HepG2 (cell line): ENCODE measurements around the gene MYO18A. TPM values are rescaled to one million over a fixed set of nuclear protein-coding genes. Genes with fewer than 3 reads are reported as not detected.

Experiments used
- AGO1 ChIP-seq: fragments of 200-400 bp; formaldehyde crosslinking; IDR thresholded peaks from 2 replicates; pipeline ENCODE4 v1.6.1; 2017; ENCODE audit warnings: mild to moderate bottlenecking, low read depth, low read length, moderate library complexity; ENCODE audit not compliant: poor library complexity, severe bottlenecking
- GPBP1L1 ChIP-seq: sonication (generic); formaldehyde crosslinking; IDR thresholded peaks from 2 replicates; pipeline ENCODE4 v1.5.0; 2020; ENCODE audit warnings: mild to moderate bottlenecking, missing genetic modification reagents
- HDAC1 ChIP-seq: sonication (generic); formaldehyde crosslinking; IDR thresholded peaks from 2 replicates; pipeline ENCODE4 v1.5.1; 2020; ENCODE audit warnings: mild to moderate bottlenecking, missing genetic modification reagents
- MAFG ChIP-seq: sonication (generic); formaldehyde crosslinking; IDR thresholded peaks from 2 replicates; pipeline ENCODE4 v1.5.1; 2020; ENCODE audit warnings: mild to moderate bottlenecking, missing genetic modification reagents
- NR3C1 ChIP-seq: sonication (generic); formaldehyde crosslinking; IDR thresholded peaks from 2 replicates; pipeline ENCODE4 v1.4.0; 2020; ENCODE audit warnings: missing genetic modification reagents
- PHF20 ChIP-seq: sonication (generic); formaldehyde crosslinking; IDR thresholded peaks from 2 replicates; pipeline ENCODE4 v1.5.0; 2020; ENCODE audit warnings: mild to moderate bottlenecking, missing genetic modification reagents
- RFX3 ChIP-seq: IDR thresholded peaks from 2 replicates; pipeline ENCODE4 v1.6.1; 2016; ENCODE audit warnings: missing biosample characterization, missing genetic modification reagents
- SMC3 ChIP-seq: IDR thresholded peaks from 2 replicates; pipeline ENCODE4 v1.6.1; 2011; ENCODE audit warnings: low read length, improper control_type of control experiment
- TEAD2 ChIP-seq: sonication (generic); formaldehyde crosslinking; IDR thresholded peaks from 2 replicates; pipeline ENCODE4 v1.9.0; 2021; ENCODE audit warnings: missing genetic modification reagents
- TRIM22 ChIP-seq: fragments of 450-650 bp; IDR thresholded peaks from 2 replicates; pipeline ENCODE4 v1.6.1; 2017
- ZNF350 ChIP-seq: sonication (generic); formaldehyde crosslinking; IDR thresholded peaks from 2 replicates; pipeline ENCODE4 v1.4.0; 2020; ENCODE audit warnings: mild to moderate bottlenecking, low read depth, missing genetic modification reagents, borderline replicate concordance
- ZNF383 ChIP-seq: sonication (generic); formaldehyde crosslinking; IDR thresholded peaks from 2 replicates; pipeline ENCODE4 v1.4.0; 2020; ENCODE audit warnings: missing genetic modification reagents, mild to moderate bottlenecking, borderline replicate concordance
- ZNF451 ChIP-seq: sonication (generic); formaldehyde crosslinking; IDR thresholded peaks from 2 replicates; pipeline ENCODE4 v1.5.0; 2020; ENCODE audit warnings: mild to moderate bottlenecking, missing genetic modification reagents
- ZNF550 ChIP-seq: sonication (generic); formaldehyde crosslinking; IDR thresholded peaks from 2 replicates; pipeline ENCODE4 v1.4.0; 2020; ENCODE audit warnings: mild to moderate bottlenecking, missing genetic modification reagents, borderline replicate concordance
- ZNF563 ChIP-seq: sonication (generic); formaldehyde crosslinking; IDR thresholded peaks from 2 replicates; pipeline ENCODE4 v1.8.0; 2022; ENCODE audit warnings: mild to moderate bottlenecking, moderate library complexity, missing genetic modification reagents
- ZNF569 ChIP-seq: sonication (generic); formaldehyde crosslinking; IDR thresholded peaks from 2 replicates; pipeline ENCODE4 v1.5.0; 2020; ENCODE audit warnings: mild to moderate bottlenecking, missing genetic modification reagents, moderate library complexity, borderline replicate concordance
- ZNF850 ChIP-seq: sonication (generic); formaldehyde crosslinking; conservative IDR thresholded peaks from 2 replicates; pipeline ENCODE4 v1.9.0; 2021; ENCODE audit warnings: mild to moderate bottlenecking, missing genetic modification reagents
- polyA plus RNA-seq, 8 experiments: library from polyadenylated mRNA; depleted of rRNA in 3 of 8; stranded (reverse) in 7 of 8; unstranded in 1 of 8; fragments of >200 nt; fragmentation: Illumina TruSeq in 4 of 8; extraction: Trizol in 4 of 8; gene quantifications; 2 replicates each; pipeline versions ENCODE4 v1.2.1 to v1.2.3, GENCODE V29; 2011 to 2016; ENCODE audit warnings: low read depth in 4 of 8, missing spikeins in 1 of 8, mixed read lengths in 1 of 8; ENCODE audit not compliant: insufficient read depth in 1 of 8
- total RNA-seq, 5 experiments: library from RNA; depleted of rRNA; stranded (reverse); fragments of >200 nt; fragmentation: Illumina TruSeq; extraction: Trizol; gene quantifications; 2 replicates each; pipeline ENCODE4 v1.2.3, GENCODE V29; 2016; ENCODE audit warnings: low read depth in 1 of 5
- TF ChIP-seq, protein P1 (sequence below): sonication (generic); formaldehyde crosslinking; IDR thresholded peaks from 2 replicates; pipeline ENCODE4 v1.5.1; 2020; ENCODE audit warnings: mild to moderate bottlenecking, missing genetic modification reagents, borderline replicate concordance
- TF ChIP-seq, protein P2 (sequence below): sonication (generic); formaldehyde crosslinking; conservative IDR thresholded peaks from 2 replicates; pipeline ENCODE4 v1.4.0; 2020; ENCODE audit warnings: missing genetic modification reagents
- TF ChIP-seq, protein P3 (sequence below): sonication (generic); formaldehyde crosslinking; IDR thresholded peaks from 2 replicates; pipeline ENCODE4 v1.5.0; 2020; ENCODE audit warnings: missing genetic modification reagents

Gene MYO18A
- total and polyA plus RNA-seq, 2 of the 13 experiments (the other 11 are each of a cell fraction or from before 2014, with no cell fraction given) = 16.8 to 24.8 TPM

DNA sequence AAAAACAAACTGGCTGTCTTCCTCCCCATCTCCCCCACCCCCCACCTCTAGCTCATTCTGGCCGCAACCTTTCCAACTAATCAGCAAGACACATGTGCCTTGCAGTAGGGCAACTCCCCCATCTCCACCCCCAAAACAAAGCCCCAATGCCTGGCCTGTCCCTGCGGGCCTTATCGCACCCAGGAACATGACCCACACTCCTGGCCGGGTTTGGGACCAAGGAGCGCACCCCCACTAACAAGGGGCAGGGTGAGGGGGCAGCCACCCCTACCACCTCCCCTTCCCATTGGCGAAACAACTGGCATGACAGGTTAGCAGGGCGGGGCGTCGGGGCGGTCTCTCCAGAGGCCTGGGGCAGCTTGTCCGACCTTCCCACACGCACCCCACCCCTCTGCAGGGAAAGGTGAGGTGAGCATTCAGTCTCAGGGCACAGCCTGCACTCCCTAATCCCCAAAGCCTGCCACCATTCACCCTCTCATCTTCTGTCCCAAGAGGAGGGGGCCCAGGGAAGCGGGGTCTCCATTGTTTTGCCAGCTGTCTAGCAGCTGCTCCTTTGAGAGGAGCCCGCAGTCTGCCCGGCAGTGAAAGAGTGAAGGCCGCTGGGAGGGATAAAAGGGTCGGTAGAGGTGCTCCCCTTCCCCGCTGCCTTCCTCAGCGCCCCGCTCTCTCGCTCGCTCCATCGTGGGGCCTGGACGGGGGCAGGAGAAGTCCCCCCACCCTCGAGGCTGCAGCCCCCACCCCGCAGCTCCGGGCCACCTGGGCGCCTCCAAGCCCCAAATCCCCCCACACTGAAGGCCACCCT is 765 bp downstream of the MYO18A start (continued):
- TF ChIP-seq TRIM22 = no peak
- TF ChIP-seq HDAC1 (CRISPR knock-in tag) = peak; percentile 65
- no peak for TF ChIP-seq ZNF569
- TF ChIP-seq MAFG = no peak
- no peak for TF ChIP-seq ZNF550 (CRISPR knock-in tag)
- TF ChIP-seq, protein P1, sequence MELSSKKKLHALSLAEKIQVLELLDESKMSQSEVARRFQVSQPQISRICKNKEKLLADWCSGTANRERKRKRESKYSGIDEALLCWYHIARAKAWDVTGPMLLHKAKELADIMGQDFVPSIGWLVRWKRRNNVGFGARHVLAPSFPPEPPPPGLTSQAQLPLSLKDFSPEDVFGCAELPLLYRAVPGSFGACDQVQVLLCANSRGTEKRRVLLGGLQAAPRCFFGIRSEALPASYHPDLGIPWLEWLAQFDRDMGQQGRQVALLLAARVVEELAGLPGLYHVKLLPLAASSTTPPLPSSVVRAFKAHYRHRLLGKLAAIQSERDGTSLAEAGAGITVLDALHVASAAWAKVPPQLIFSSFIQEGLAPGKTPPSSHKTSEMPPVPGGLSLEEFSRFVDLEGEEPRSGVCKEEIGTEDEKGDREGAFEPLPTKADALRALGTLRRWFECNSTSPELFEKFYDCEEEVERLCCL (CRISPR knock-in tag) = 0 out of 2 replicates have a peak, but pooled peaks have one; percentile 13
- no peak for TF ChIP-seq ZNF563 (CRISPR knock-in tag)
- TF ChIP-seq AGO1 = no peak
- no peak for TF ChIP-seq TEAD2 (CRISPR knock-in tag)
- TF ChIP-seq NR3C1 = no peak
- TF ChIP-seq ZNF451 = no peak
- TF ChIP-seq SMC3 = no peak
- peak; percentile 68 for TF ChIP-seq ZNF350
- TF ChIP-seq, protein P2, sequence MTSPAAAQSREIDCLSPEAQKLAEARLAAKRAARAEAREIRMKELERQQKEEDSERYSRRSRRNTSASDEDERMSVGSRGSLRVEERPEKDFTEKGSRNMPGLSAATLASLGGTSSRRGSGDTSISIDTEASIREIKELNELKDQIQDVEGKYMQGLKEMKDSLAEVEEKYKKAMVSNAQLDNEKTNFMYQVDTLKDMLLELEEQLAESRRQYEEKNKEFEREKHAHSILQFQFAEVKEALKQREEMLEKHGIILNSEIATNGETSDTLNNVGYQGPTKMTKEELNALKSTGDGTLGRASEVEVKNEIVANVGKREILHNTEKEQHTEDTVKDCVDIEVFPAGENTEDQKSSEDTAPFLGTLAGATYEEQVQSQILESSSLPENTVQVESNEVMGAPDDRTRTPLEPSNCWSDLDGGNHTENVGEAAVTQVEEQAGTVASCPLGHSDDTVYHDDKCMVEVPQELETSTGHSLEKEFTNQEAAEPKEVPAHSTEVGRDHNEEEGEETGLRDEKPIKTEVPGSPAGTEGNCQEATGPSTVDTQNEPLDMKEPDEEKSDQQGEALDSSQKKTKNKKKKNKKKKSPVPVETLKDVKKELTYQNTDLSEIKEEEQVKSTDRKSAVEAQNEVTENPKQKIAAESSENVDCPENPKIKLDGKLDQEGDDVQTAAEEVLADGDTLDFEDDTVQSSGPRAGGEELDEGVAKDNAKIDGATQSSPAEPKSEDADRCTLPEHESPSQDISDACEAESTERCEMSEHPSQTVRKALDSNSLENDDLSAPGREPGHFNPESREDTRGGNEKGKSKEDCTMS (CRISPR knock-in tag) = no peak
- no peak for TF ChIP-seq RFX3 (CRISPR knock-in tag)
- TF ChIP-seq ZNF850 (CRISPR knock-in tag) = no peak
- no peak for TF ChIP-seq ZNF383
- TF ChIP-seq, protein P3, sequence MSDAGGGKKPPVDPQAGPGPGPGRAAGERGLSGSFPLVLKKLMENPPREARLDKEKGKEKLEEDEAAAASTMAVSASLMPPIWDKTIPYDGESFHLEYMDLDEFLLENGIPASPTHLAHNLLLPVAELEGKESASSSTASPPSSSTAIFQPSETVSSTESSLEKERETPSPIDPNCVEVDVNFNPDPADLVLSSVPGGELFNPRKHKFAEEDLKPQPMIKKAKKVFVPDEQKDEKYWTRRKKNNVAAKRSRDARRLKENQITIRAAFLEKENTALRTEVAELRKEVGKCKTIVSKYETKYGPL (CRISPR knock-in tag) = no peak
- no peak for TF ChIP-seq PHF20 (CRISPR knock-in tag)
- TF ChIP-seq GPBP1L1 (CRISPR knock-in tag) = no peak
